ENCODE results near the gene SHB.

SHB gene

GRCh38 chr9:38041564-38042243 lies 27.3 kb downstream of the SHB start:
- DNase-seq, result no peak

- no peak for DNase-seq
Observed at GRCh38 chr9:38039907-38040682, 28.9 kb downstream of the SHB start.

- no peak for DNase-seq
Observed at GRCh38 chr9:38039090-38039906, 29.7 kb downstream of the SHB start.

- DNase-seq, result no peak
Observed at GRCh38 chr9:38038307-38039089, 30.5 kb downstream of the SHB start.

GRCh38 chr9:38037981-38038306 lies 31.1 kb downstream of the SHB start:
- DNase-seq, result no peak

GRCh38 chr9:38036359-38037084 lies 32.5 kb downstream of the SHB start:
- no peak for DNase-seq

- DNase-seq, result no peak
Observed at GRCh38 chr9:38035873-38036272, 33.2 kb downstream of the SHB start.

- DNase-seq, result no peak
Observed at GRCh38 chr9:38033941-38034340, 35.1 kb downstream of the SHB start.

- no peak for DNase-seq
Observed at GRCh38 chr9:38032266-38033110, 36.5 kb downstream of the SHB start.

GRCh38 chr9:38031594-38031993 lies 37.4 kb downstream of the SHB start:
- DNase-seq, result no peak

- no peak for DNase-seq
Observed at GRCh38 chr9:38030658-38031057, 38.4 kb downstream of the SHB start.

GRCh38 chr9:38029915-38030638 lies 39.0 kb downstream of the SHB start:
- DNase-seq, result no peak

GRCh38 chr9:38027714-38028113 lies 41.3 kb downstream of the SHB start:
- DNase-seq, result no peak

GRCh38 chr9:38026840-38027527 lies 42.0 kb downstream of the SHB start:
- DNase-seq, result no peak

- no peak for DNase-seq
Observed at GRCh38 chr9:38026021-38026809, 42.8 kb downstream of the SHB start.

GRCh38 chr9:38025166-38025565 lies 43.9 kb downstream of the SHB start:
- DNase-seq, result no peak

GRCh38 chr9:38024036-38024681 lies 44.9 kb downstream of the SHB start:
- DNase-seq, result no peak

- no peak for DNase-seq
Observed at GRCh38 chr9:38023661-38024035, 45.4 kb downstream of the SHB start.

- no peak for DNase-seq
Observed at GRCh38 chr9:38022995-38023394, 46.0 kb downstream of the SHB start.
